Osteoblast (primary cell): ENCODE data around the gene TRIM71. TPM values are rescaled to one million over a fixed set of nuclear protein-coding genes. Genes with fewer than 3 reads are reported as not detected.

Source experiments
- DNase-seq: peaks from one replicate; pipeline ENCODE4 v3.0.0; 2011; ENCODE audit warnings: low spot score, mixed read lengths; ENCODE audit not compliant: insufficient read length; ENCODE audit errors: missing footprints
- H2AFZ ChIP-seq: 2 replicates; pipeline ENCODE4 v1.6.0; 2011; ENCODE audit warnings: mild to moderate bottlenecking, low read length
- H3K27ac ChIP-seq: 2 replicates; pipeline ENCODE4 v1.5.1; 2011; ENCODE audit warnings: mild to moderate bottlenecking, low read depth, low read length, moderate library complexity
- H3K27me3 ChIP-seq: 2 replicates; pipeline ENCODE4 v1.6.0; 2012; ENCODE audit warnings: mild to moderate bottlenecking, control low read depth, inconsistent platforms, low read length, moderate library complexity; ENCODE audit not compliant: insufficient read depth
- H3K36me3 ChIP-seq: 2 replicates; pipeline ENCODE4 v1.5.1; 2011; ENCODE audit warnings: mild to moderate bottlenecking, low read length, control low read depth, moderate library complexity; ENCODE audit not compliant: insufficient read depth
- H3K4me1 ChIP-seq: 2 replicates; pipeline ENCODE4 v1.5.1; 2011; ENCODE audit warnings: mild to moderate bottlenecking, low read length, control low read depth, moderate library complexity; ENCODE audit not compliant: insufficient read depth
- H3K4me2 ChIP-seq: 2 replicates; pipeline ENCODE4 v1.6.0; 2011; ENCODE audit warnings: mild to moderate bottlenecking, low read length; ENCODE audit not compliant: insufficient read depth
- H3K4me3 ChIP-seq: fragments of 200-600 bp; sonication (generic); 3 replicates; pipeline ENCODE4 v1.5.1; 2012; ENCODE audit warnings: mild to moderate bottlenecking, low read length, inconsistent platforms; ENCODE audit not compliant: insufficient read depth
- H3K79me2 ChIP-seq: 2 replicates; pipeline ENCODE4 v1.6.0; 2012; ENCODE audit warnings: mild to moderate bottlenecking, low read length, control low read depth, inconsistent platforms; ENCODE audit not compliant: insufficient read depth
- H3K9me3 ChIP-seq: 2 replicates; pipeline ENCODE4 v1.5.1; 2011; ENCODE audit warnings: low read depth, low read length, control low read depth
- H4K20me1 ChIP-seq: 2 replicates; pipeline ENCODE4 v1.6.0; 2012; ENCODE audit warnings: mild to moderate bottlenecking, low read length, control low read depth; ENCODE audit not compliant: insufficient read depth
- CTCF ChIP-seq: IDR thresholded peaks from 2 replicates; pipeline ENCODE4 v1.5.1; 2011; ENCODE audit warnings: mild to moderate bottlenecking, low read depth, low read length, moderate library complexity; ENCODE audit errors: extremely low read depth
- total RNA-seq: library from RNA; depleted of rRNA; stranded (reverse); fragments of >200 nt; gene quantifications from 2 replicates; pipeline ENCODE4 v1.2.3, GENCODE V29; 2012

Gene TRIM71
- total RNA-seq, 1 donor: not detected

DNA sequence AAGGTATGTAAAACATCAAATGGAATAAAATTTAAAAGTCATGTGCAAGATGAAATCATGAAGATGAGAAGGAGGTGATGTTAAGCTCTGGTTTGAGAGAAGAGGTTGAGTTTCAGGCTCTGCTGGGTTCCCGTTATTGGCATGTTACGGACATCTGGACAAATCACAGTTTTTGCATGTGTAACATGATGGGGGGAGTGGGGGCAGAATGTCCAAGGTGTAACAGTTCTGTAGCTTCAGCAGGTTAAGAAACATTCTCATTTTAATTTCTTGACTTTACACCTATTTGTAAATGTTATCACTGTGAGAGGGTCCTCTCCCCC lies 17.2 kb downstream of the TRIM71 start:
- TF ChIP-seq CTCF: no peak
- Histone ChIP-seq H3K27ac (no peak overlapping the region), H3K27me3 (peaks cover 40% of the 10 kb centered on the region), H3K4me1 (no peaks in the 10 kb centered on the region), H2AFZ (no peak overlapping the region), H3K4me3 (no peak overlapping the region), H3K36me3 (no peaks in the 10 kb centered on the region), H3K9me3 (no peaks in the 10 kb centered on the region), H4K20me1 (no peaks in the 10 kb centered on the region), H3K79me2 (no peaks in the 10 kb centered on the region), H3K4me2 (no peak overlapping the region)
- no peak for DNase-seq

DNA sequence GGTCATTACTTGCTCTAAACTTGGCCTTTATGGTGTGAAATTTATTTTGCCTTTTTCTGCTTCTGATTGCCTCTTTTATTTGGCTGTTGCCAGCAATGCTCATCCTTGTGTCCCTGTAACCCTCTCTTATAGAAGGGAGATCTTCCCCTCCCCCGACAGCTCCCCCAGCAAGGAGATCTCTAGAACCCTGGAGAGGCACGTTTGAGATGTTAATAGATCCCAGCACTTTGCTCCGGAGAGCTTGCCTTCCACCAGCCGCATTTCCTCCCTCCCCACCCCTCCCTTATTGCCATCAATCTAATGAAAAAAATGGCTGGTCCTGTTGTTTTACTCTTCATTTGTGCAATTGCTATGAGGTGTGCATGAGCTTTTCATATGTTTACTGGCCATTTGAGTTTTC lies 18.2 kb downstream of the TRIM71 start:
- Histone ChIP-seq H3K4me2 (no peak overlapping the region), H3K27ac (no peak overlapping the region), H3K36me3 (no peaks in the 10 kb centered on the region), H3K4me3 (no peak overlapping the region), H3K4me1 (no peaks in the 10 kb centered on the region), H2AFZ (no peak overlapping the region), H4K20me1 (no peaks in the 10 kb centered on the region), H3K27me3 (peaks cover 40% of the 10 kb centered on the region), H3K79me2 (no peaks in the 10 kb centered on the region), H3K9me3 (no peaks in the 10 kb centered on the region)
- DNase-seq: no peak
- TF ChIP-seq CTCF: no peak

GRCh38 chr3:32836601-32837000 lies 18.8 kb downstream of the TRIM71 start:
- TF ChIP-seq CTCF: no peak
- no peak overlapping the region for H2AFZ ChIP-seq
- no peaks in the 10 kb centered on the region for H3K9me3 ChIP-seq
- no peak overlapping the region for H3K4me3 ChIP-seq
- no peaks in the 10 kb centered on the region for H3K36me3 ChIP-seq
- H3K4me1 ChIP-seq: no peaks in the 10 kb centered on the region
- H3K27me3 ChIP-seq: peaks cover 40% of the 10 kb centered on the region
- no peak overlapping the region for H3K27ac ChIP-seq
- no peaks in the 10 kb centered on the region for H3K79me2 ChIP-seq
- H4K20me1 ChIP-seq: no peaks in the 10 kb centered on the region
- DNase-seq: no peak
- no peak overlapping the region for H3K4me2 ChIP-seq

- Histone ChIP-seq H3K4me2 (no peak overlapping the region), H3K27me3 (peaks cover 40% of the 10 kb centered on the region), H4K20me1 (no peaks in the 10 kb centered on the region), H2AFZ (no peak overlapping the region), H3K9me3 (no peaks in the 10 kb centered on the region), H3K27ac (no peak overlapping the region), H3K4me3 (no peak overlapping the region), H3K79me2 (no peaks in the 10 kb centered on the region), H3K36me3 (no peaks in the 10 kb centered on the region), H3K4me1 (peaks cover 2% of the 10 kb centered on the region)
- TF ChIP-seq CTCF: no peak
- DNase-seq: no peak
These were observed 19.6 kb downstream of the TRIM71 start for GRCh38 chr3:32837366-32837765.
